Endothelial cell of umbilical vein (primary cell): ENCODE measurements around the gene DENND2A. TPM values are rescaled to one million over a fixed set of nuclear protein-coding genes. Genes with fewer than 3 reads are reported as not detected.
A peak's percentile ranks its signal among the peaks of the same experiment; 100 is the strongest.

Source experiments
- BruUV-seq: library from RNA; stranded (reverse); fragments of 400-500 nt; replicated peaks from 2 replicates; lab custom pipeline; 2021; lab: Mats Ljungman, UMichigan
- CTCF ChIA-PET: fragments of 300-600, 350-600 bp; sonication (Branson Sonifier 250); formaldehyde crosslinking; loops from one replicate; lab custom pipeline; 2021; ENCODE audit warnings: antibody characterized with exemption, inconsistent platforms; lab: Charles Lee
- POLR2A ChIA-PET: fragments of 300-600, 350-600 bp; sonication (Branson Sonifier 250); formaldehyde crosslinking; loops from one replicate; lab custom pipeline; 2021; ENCODE audit warnings: antibody characterized with exemption, inconsistent platforms; lab: Charles Lee
- DNase-seq: peaks from one replicate; pipeline ENCODE4 v3.0.0-alpha.2; 2011; ENCODE audit warnings: low read depth, low spot score
- FAIRE-seq: peaks from 2 replicates; lab custom pipeline; 2011; peaks lifted over from hg19 to GRCh38; lab: Jason Lieb, UNC
- H2AFZ ChIP-seq: 2 replicates; pipeline ENCODE4 v1.6.0; 2012; ENCODE audit warnings: low read depth, low read length, control low read depth, inconsistent platforms
- H3K27ac ChIP-seq: 2 replicates; pipeline ENCODE4 v1.5.1; 2011; ENCODE audit warnings: low read depth, mild to moderate bottlenecking, control low read depth, low read length, moderate library complexity; ENCODE audit not compliant: insufficient read depth
- H3K27me3 ChIP-seq, 2 experiments: 2 replicates each; pipeline versions ENCODE4 v1.6.0 to v1.6.1; 2011; ENCODE audit warnings: low read length in 2 of 2, mixed read lengths in 1 of 2; ENCODE audit not compliant: control insufficient read depth in 2 of 2, insufficient read depth in 2 of 2
- H3K36me3 ChIP-seq, 2 experiments: 2 replicates in 1 of 2; 3 replicates in 1 of 2; pipeline ENCODE4 v1.5.1; 2011; ENCODE audit warnings: low read length in 2 of 2, mild to moderate bottlenecking in 1 of 2, moderate library complexity in 1 of 2; ENCODE audit not compliant: control insufficient read depth in 2 of 2, insufficient read depth in 2 of 2; ENCODE audit errors: extremely low read depth in 1 of 2
- H3K4me1 ChIP-seq: 3 replicates; pipeline ENCODE4 v1.5.1; 2011; ENCODE audit warnings: mild to moderate bottlenecking, low read length; ENCODE audit not compliant: control insufficient read depth, insufficient read depth; ENCODE audit errors: extremely low read depth
- H3K4me2 ChIP-seq: 2 replicates; pipeline ENCODE4 v1.6.1; 2011; ENCODE audit warnings: low read length, control low read depth, mixed read lengths; ENCODE audit not compliant: insufficient read depth
- H3K4me3 ChIP-seq, 3 experiments: fragments of 200-600 bp in 1 of 3; sonication (generic), shearing (Covaris generic) in 1 of 3; replicated peaks in 1 of 3; 2 replicates each; pipeline ENCODE4 v1.5.1; 2011 to 2016; ENCODE audit warnings: control low read depth in 3 of 3, low read length in 3 of 3, mild to moderate bottlenecking in 2 of 3, inconsistent platforms in 1 of 3, low read depth in 1 of 3, moderate library complexity in 1 of 3; ENCODE audit not compliant: insufficient read depth in 1 of 3
- H3K79me2 ChIP-seq: 2 replicates; pipeline ENCODE4 v1.6.0; 2012; ENCODE audit warnings: low read length, inconsistent platforms; ENCODE audit not compliant: control insufficient read depth, insufficient read depth
- H3K9ac ChIP-seq: replicated peaks from 2 replicates; pipeline ENCODE3; 2011; ENCODE audit warnings: low read length, control low read depth; ENCODE audit not compliant: insufficient read depth; ENCODE audit errors: extremely low read depth
- H3K9me1 ChIP-seq: replicated peaks from 3 replicates; pipeline ENCODE4 v1.6.0; 2011; ENCODE audit warnings: mild to moderate bottlenecking, low read length; ENCODE audit not compliant: control insufficient read depth, insufficient read depth; ENCODE audit errors: extremely low read depth
- H3K9me3 ChIP-seq: replicated peaks from 2 replicates; pipeline ENCODE4 v1.5.1; 2012; ENCODE audit warnings: low read length, inconsistent platforms; ENCODE audit not compliant: control insufficient read depth, insufficient read depth
- H4K20me1 ChIP-seq: replicated peaks from 2 replicates; pipeline ENCODE3; 2011; ENCODE audit warnings: mild to moderate bottlenecking, low read length; ENCODE audit not compliant: control insufficient read depth, insufficient read depth; ENCODE audit errors: extremely low read depth
- CTCF ChIP-seq, 2 donors: IDR thresholded peaks; 1 replicate in 1 of 2; 2 replicates in 1 of 2; pipeline ENCODE4 v1.5.1; 2011; ENCODE audit warnings: low read length in 2 of 2, mild to moderate bottlenecking in 2 of 2, moderate library complexity in 2 of 2, control low read depth in 1 of 2, inconsistent platforms in 1 of 2, low read depth in 1 of 2; ENCODE audit not compliant: insufficient read depth in 1 of 2; ENCODE audit errors: extremely low read depth in 1 of 2
- EZH2 ChIP-seq: IDR thresholded peaks from 2 replicates; pipeline ENCODE4 v1.6.1; 2012; ENCODE audit warnings: borderline replicate concordance, low read depth, mild to moderate bottlenecking, moderate library complexity, low read length, inconsistent platforms; ENCODE audit not compliant: severe bottlenecking
- MAX ChIP-seq: IDR thresholded peaks from 2 replicates; pipeline ENCODE4 v1.6.1; 2011; ENCODE audit not compliant: insufficient read depth, insufficient read length
- POLR2AphosphoS5 ChIP-seq: IDR thresholded peaks from 2 replicates; pipeline ENCODE4 v1.6.1; 2012; ENCODE audit warnings: low read depth, mild to moderate bottlenecking, control low read depth, low read length, moderate library complexity; ENCODE audit not compliant: insufficient read depth
- dilution Hi-C: fragments of 300-500 bp; cut with MboI; formaldehyde crosslinking; loops from one replicate; pipeline ENCODE4 v1.15.0; 2019; ENCODE audit warnings: low sequenced_read_pairs; ENCODE audit not compliant: extremely low pct_ligation_motif_present
- intact Hi-C: fragments of 100-400 bp; cut with micrococcal nuclease; formaldehyde crosslinking; loops from one replicate; pipeline ENCODE4 v1.10.0; 2022
- polyA plus RNA-seq, 4 experiments: library from polyadenylated mRNA; depleted of rRNA in 3 of 4; stranded (reverse) in 3 of 4; unstranded in 1 of 4; fragments of >200 nt; gene quantifications; 2 replicates each; pipeline versions ENCODE4 v1.2.1 to v1.2.3, GENCODE V29; 2011 to 2012; ENCODE audit warnings: missing spikeins in 1 of 4
- total RNA-seq: library from RNA; stranded (reverse); gene quantifications from 2 replicates; pipeline ENCODE4 v1.2.3, GENCODE V29; 2021

Gene DENND2A
- total and polyA plus RNA-seq, 2 donors (not counting 3 experiments of a cell fraction or from before 2014, with no cell fraction given) = 0.33 TPM; not detected in 1

GRCh38 chr7:140674899-140675701, 34.5 kb upstream of the DENND2A start:
- H3K79me2 ChIP-seq = no peaks in the 10 kb centered on the region
- no peaks in the 10 kb centered on the region for H3K9me1 ChIP-seq
- FAIRE-seq (peak; percentile 91), DNase-seq (peak; percentile 64)
- no TSS peak for BruUV-seq
- no peak overlapping the region for H3K27ac ChIP-seq
- H3K9ac ChIP-seq = no peak overlapping the region
- no peak overlapping the region for H3K4me3 ChIP-seq
- intact Hi-C loops = loop anchor here (1.0 to 10.0 kb wide), 5 partner anchors 21 to 980 kb away; partner anchors contain the start of genes BRAF, MRPS33 and NDUFB2
- peaks cover 0 to 5% of the 10 kb centered on the region in 2 experiments for H3K36me3 ChIP-seq
- no peak overlapping the region for H3K4me2 ChIP-seq
- CTCF ChIA-PET = interaction anchor here (1.0 to 3.7 kb wide), 13 partner anchors 11 to 975 kb away, joined by 3 to 19 read pairs (median 4); no protein-coding TSS in a partner anchor
- POLR2A ChIA-PET = no interaction called here
- TF ChIP-seq POLR2AphosphoS5 (no peak), EZH2 (no peak), MAX (no peak), CTCF (IDR thresholded peaks at IDR 0.05; ENCODE audit: extremely low read depth in 1 of 2, insufficient read depth in 1 of 2, low read depth in 1 of 2, low read length in 2 of 2) (peak; percentile 28 to 45)
- H2AFZ ChIP-seq = no peak overlapping the region
- no peaks in the 10 kb centered on the region for H3K9me3 ChIP-seq
- dilution Hi-C loops = no loop called here
- H3K4me1 ChIP-seq = peaks cover 8% of the 10 kb centered on the region
- H4K20me1 ChIP-seq = no peaks in the 10 kb centered on the region
- H3K27me3 ChIP-seq = peaks cover 0 to 3% of the 10 kb centered on the region in 2 experiments
